Neural progenitor cell (in vitro differentiated cells): Measurements from ENCODE around the gene TMEM98. TPM values are rescaled to one million over a fixed set of nuclear protein-coding genes. Genes with fewer than 3 reads are reported as not detected.

Experiments used
- DNase-seq: peaks from one replicate; pipeline ENCODE4 v3.0.0-alpha.2; 2016; ENCODE audit warnings: low spot score
- H2AFZ ChIP-seq: fragments of 200-600 bp; sonication (generic); replicated peaks from 2 replicates; pipeline ENCODE4 v1.6.1; 2016; ENCODE audit warnings: antibody characterized with exemption
- H3F3A ChIP-seq: fragments of 200-600 bp; sonication (generic); 2 replicates; pipeline ENCODE4 v1.6.1; 2016; ENCODE audit warnings: antibody characterized with exemption, low read depth
- H3K27ac ChIP-seq: fragments of 200-600 bp; sonication (generic); 2 replicates; pipeline ENCODE4 v1.5.1; 2016; ENCODE audit warnings: mild to moderate bottlenecking
- H3K27me3 ChIP-seq: fragments of 200-600 bp; sonication (generic); 2 replicates; pipeline ENCODE4 v1.6.1; 2016; ENCODE audit warnings: mild to moderate bottlenecking, moderate library complexity
- H3K36me3 ChIP-seq: fragments of 200-600 bp; sonication (generic); 2 replicates; pipeline ENCODE4 v1.5.1; 2016
- H3K4me1 ChIP-seq: fragments of 200-600 bp; sonication (generic); 2 replicates; pipeline ENCODE4 v1.6.1; 2016; ENCODE audit warnings: mixed run types
- H3K4me2 ChIP-seq: fragments of 200-600 bp; sonication (generic); 2 replicates; pipeline ENCODE4 v1.6.1; 2016
- H3K4me3 ChIP-seq: fragments of 200-600 bp; sonication (generic); 2 replicates; pipeline ENCODE4 v1.5.1; 2016
- H3K79me2 ChIP-seq: fragments of 200-600 bp; sonication (generic); 2 replicates; pipeline ENCODE4 v1.6.1; 2016; ENCODE audit warnings: low read depth
- H3K9ac ChIP-seq: fragments of 200-600 bp; sonication (generic); 2 replicates; pipeline ENCODE4 v1.6.1; 2016
- H3K9me3 ChIP-seq: fragments of 200-600 bp; sonication (generic); 2 replicates; pipeline ENCODE4 v1.5.1; 2016; ENCODE audit warnings: low read depth
- H4K20me1 ChIP-seq: fragments of 200-600 bp; sonication (generic); 2 replicates; pipeline ENCODE4 v1.6.1; 2016; ENCODE audit warnings: low read depth
- H3K27ac Mint-ChIP-seq: 3 replicates; pipeline ENCODE4 v1.8.0; 2021; ENCODE audit warnings: mixed read lengths
- H3K27me3 Mint-ChIP-seq: 2 replicates; pipeline ENCODE4 v1.8.0; 2022; ENCODE audit warnings: low read depth, mild to moderate bottlenecking, inconsistent platforms, moderate library complexity, mixed read lengths; ENCODE audit not compliant: insufficient read depth
- H3K36me3 Mint-ChIP-seq: 3 replicates; pipeline ENCODE4 v1.8.0; 2021; ENCODE audit warnings: mixed read lengths
- H3K4me1 Mint-ChIP-seq: 3 replicates; pipeline ENCODE4 v1.8.0; 2021; ENCODE audit warnings: mixed read lengths
- H3K4me3 Mint-ChIP-seq: 3 replicates; pipeline ENCODE4 v1.8.0; 2021; ENCODE audit warnings: mild to moderate bottlenecking, moderate library complexity, mixed read lengths
- H3K9me3 Mint-ChIP-seq: 3 replicates; pipeline ENCODE4 v1.8.0; 2020; ENCODE audit warnings: mixed read lengths
- CTCF ChIP-seq: fragments of 200-600 bp; sonication (generic); IDR thresholded peaks from 2 replicates; pipeline ENCODE4 v1.5.1; 2017; ENCODE audit warnings: antibody characterized with exemption, mild to moderate bottlenecking
- EZH2 ChIP-seq: fragments of 200-600 bp; sonication (generic); IDR thresholded peaks from 2 replicates; pipeline ENCODE4 v1.6.1; 2017; ENCODE audit warnings: antibody characterized with exemption, mild to moderate bottlenecking, moderate library complexity
- EZH2phosphoT487 ChIP-seq: fragments of 200-600 bp; sonication (generic); IDR thresholded peaks from 2 replicates; pipeline ENCODE4 v1.6.1; 2017; ENCODE audit warnings: antibody characterized with exemption
- total RNA-seq: library from RNA; depleted of rRNA; stranded (reverse); fragments of >200 nt; gene quantifications from 2 replicates; pipeline ENCODE4 v1.2.3, GENCODE V29; 2015; ENCODE audit warnings: low replicate concordance

The TMEM98 gene
- total RNA-seq, 1 donor from 2014 or later: 117 TPM

- DNase-seq: no peak
- H4K20me1 ChIP-seq: no peaks in the 10 kb centered on the region
- no peaks in the 10 kb centered on the region for H3K27me3 ChIP-seq
- H3K79me2 ChIP-seq: no peaks in the 10 kb centered on the region
- no peak overlapping the region for H2AFZ ChIP-seq
- Mint-ChIP-seq H3K4me1 (no peaks in the 10 kb centered on the region), H3K27ac (no peak overlapping the region), H3K36me3 (no peaks in the 10 kb centered on the region), H3K9me3 (peaks cover 18% of the 10 kb centered on the region), H3K4me3 (no peak overlapping the region), H3K27me3 (peaks cover 4% of the 10 kb centered on the region)
- TF ChIP-seq EZH2: no peak
- no peak for TF ChIP-seq EZH2phosphoT487
- no peak for TF ChIP-seq CTCF
- H3K9me3 ChIP-seq: no peaks in the 10 kb centered on the region
- no peaks in the 10 kb centered on the region for H3K4me1 ChIP-seq
- no peak overlapping the region for H3K9ac ChIP-seq
- H3K27ac ChIP-seq: no peak overlapping the region
- no peaks in the 10 kb centered on the region for H3K36me3 ChIP-seq
- no peak overlapping the region for H3K4me3 ChIP-seq
- no peak overlapping the region for H3K4me2 ChIP-seq
- no peaks in the 10 kb centered on the region for H3F3A ChIP-seq
Observed at GRCh38 chr17:32988481-32989101, 60.6 kb downstream of the TMEM98 start.

GRCh38 chr17:32992321-32993033, 64.5 kb downstream of the TMEM98 start:
- H3K27ac Mint-ChIP-seq: no peak overlapping the region
- H4K20me1 ChIP-seq: no peaks in the 10 kb centered on the region

GRCh38 chr17:32993977-32994376, 66.0 kb downstream of the TMEM98 start:
- Mint-ChIP-seq H3K4me1 (peaks cover 4% of the 10 kb centered on the region), H3K9me3 (peaks cover 4% of the 10 kb centered on the region), H3K4me3 (no peak overlapping the region), H3K27me3 (peaks cover 6% of the 10 kb centered on the region), H3K36me3 (no peaks in the 10 kb centered on the region), H3K27ac (no peak overlapping the region)
- no peaks in the 10 kb centered on the region for H3K79me2 ChIP-seq
- H3F3A ChIP-seq: no peaks in the 10 kb centered on the region
- H3K4me2 ChIP-seq: no peak overlapping the region
- no peak overlapping the region for H3K4me3 ChIP-seq
- no peaks in the 10 kb centered on the region for H3K9me3 ChIP-seq
- H3K4me1 ChIP-seq: no peaks in the 10 kb centered on the region
- peaks cover 6% of the 10 kb centered on the region for H3K27me3 ChIP-seq
- no peak for DNase-seq
- H3K9ac ChIP-seq: no peak overlapping the region
- H4K20me1 ChIP-seq: no peaks in the 10 kb centered on the region
- no peaks in the 10 kb centered on the region for H3K36me3 ChIP-seq
- H3K27ac ChIP-seq: no peak overlapping the region
- TF ChIP-seq CTCF: no peak
- TF ChIP-seq EZH2: no peak
- no peak for TF ChIP-seq EZH2phosphoT487
- H2AFZ ChIP-seq: no peak overlapping the region

More at GRCh38 chr17:32992321-32993033, 64.5 kb downstream of the TMEM98 start:
- Mint-ChIP-seq H3K4me1 (no peaks in the 10 kb centered on the region), H3K4me3 (no peak overlapping the region), H3K27me3 (peaks cover 4% of the 10 kb centered on the region), H3K36me3 (no peaks in the 10 kb centered on the region), H3K9me3 (peaks cover 14% of the 10 kb centered on the region)
- H3K79me2 ChIP-seq: no peaks in the 10 kb centered on the region
- DNase-seq: no peak
- no peaks in the 10 kb centered on the region for H3K27me3 ChIP-seq
- H3K4me3 ChIP-seq: no peak overlapping the region
- TF ChIP-seq EZH2: no peak
- TF ChIP-seq CTCF: no peak
- no peak for TF ChIP-seq EZH2phosphoT487
- H3K27ac ChIP-seq: no peak overlapping the region
- H3K9me3 ChIP-seq: no peaks in the 10 kb centered on the region
- H3K36me3 ChIP-seq: no peaks in the 10 kb centered on the region
- no peak overlapping the region for H3K4me2 ChIP-seq
- no peak overlapping the region for H3K9ac ChIP-seq
- no peaks in the 10 kb centered on the region for H3F3A ChIP-seq
- no peak overlapping the region for H2AFZ ChIP-seq
- no peaks in the 10 kb centered on the region for H3K4me1 ChIP-seq

Other genes starting within 250 kb of the TMEM98 start
- gene MYO1D, start 51.0 kb upstream of the TMEM98 start, total RNA-seq: 3.2 and 6.2 TPM in 2 replicates
- gene SPACA3, start 63.7 kb downstream of the TMEM98 start, total RNA-seq: not detected in 2 replicates